ENCODE measurements around the gene HBS1L.

The HBS1L gene

DNA sequence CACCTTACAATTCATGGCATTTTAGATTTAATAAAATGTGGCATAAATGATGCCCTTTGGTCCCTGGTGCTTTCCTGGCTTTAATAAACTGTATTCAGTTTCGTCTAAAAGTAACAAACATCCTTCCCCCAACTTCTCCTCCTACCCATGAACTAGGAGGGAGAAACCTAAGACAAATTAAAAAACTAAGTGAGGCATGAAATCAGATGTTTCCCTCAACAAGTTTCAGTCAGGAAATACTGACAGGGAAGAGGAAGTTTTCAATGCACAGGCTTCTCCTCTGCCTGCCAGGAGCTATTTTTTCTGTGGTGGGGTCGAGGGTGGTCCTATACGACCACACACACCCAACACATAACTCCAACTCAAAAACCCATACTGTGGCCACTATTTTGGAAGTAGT is 10.0 kb downstream of the HBS1L start:
- Histone ChIP-seq H3K4me1 (ENCODE audit: control insufficient read depth in 1 of 2, insufficient read depth in 2 of 2, low read length in 2 of 2) (peaks cover 0 to 2% of the 10 kb centered on the region in 2 experiments), H2BK5ac (ENCODE audit: low read depth, low read length, poor library complexity) (no peak overlapping the region), H2AK5ac (ENCODE audit: low read length) (no peak overlapping the region), H3K4me2 (ENCODE audit: low read length) (no peak overlapping the region), H3K36me3 (ENCODE audit: control insufficient read depth in 1 of 2, insufficient read depth in 2 of 2, low read length in 2 of 2) (peaks cover under 1 to 3% of the 10 kb centered on the region in 2 experiments), H3K79me1 (ENCODE audit: low read length) (no peaks in the 10 kb centered on the region), H4K12ac (ENCODE audit: low read depth, low read length) (no peak overlapping the region), H4K91ac (ENCODE audit: low read depth, low read length) (no peak overlapping the region), H3K4ac (ENCODE audit: low read depth, low read length) (no peak overlapping the region), H3K27me3 (ENCODE audit: insufficient read depth, low read length) (no peaks in the 10 kb centered on the region), H3K14ac (ENCODE audit: low read length) (no peak overlapping the region), H2AFZ (ENCODE audit: insufficient read depth, low read length, poor library complexity) (no peak overlapping the region), H2BK120ac (ENCODE audit: insufficient read depth, low read length, poor library complexity) (no peak overlapping the region), H4K8ac (ENCODE audit: low read depth, low read length) (no peak overlapping the region), H3K18ac (ENCODE audit: low read length) (no peak overlapping the region), H3K9me3 (ENCODE audit: insufficient read depth, low read depth, low read length) (no peaks in the 10 kb centered on the region), H2BK12ac (ENCODE audit: low read length) (no peak overlapping the region), H3K27ac (ENCODE audit: low read depth, low read length) (no peak overlapping the region), H3K9ac (ENCODE audit: low read length) (no peak overlapping the region), H3K23ac (ENCODE audit: low read length) (no peak overlapping the region), H3K4me3 (ENCODE audit: low read depth, low read length) (no peak overlapping the region), H3K79me2 (ENCODE audit: control insufficient read depth, insufficient read depth, low read length, poor library complexity) (no peaks in the 10 kb centered on the region)
- DNase-seq = no peak
- WGBS (ENCODE audit: extremely low coverage, insufficient coverage, insufficient read length) = no CpG with 5 or more reads among the region's 3 CpGs

GRCh38 chr6:135043846-135044245 is 10.8 kb downstream of the HBS1L start:
- no peak overlapping the region for H4K91ac ChIP-seq (ENCODE audit: low read depth, low read length)
- H3K9me3 ChIP-seq (ENCODE audit: insufficient read depth, low read depth, low read length) = no peaks in the 10 kb centered on the region
- no peak for DNase-seq
- H3K4me2 ChIP-seq (ENCODE audit: low read length) = no peak overlapping the region
- H3K14ac ChIP-seq (ENCODE audit: low read length) = no peak overlapping the region
- H3K27ac ChIP-seq (ENCODE audit: low read depth, low read length) = no peak overlapping the region
- no peak overlapping the region for H3K9ac ChIP-seq (ENCODE audit: low read length)
- no peaks in the 10 kb centered on the region for H3K79me2 ChIP-seq (ENCODE audit: control insufficient read depth, insufficient read depth, low read length, poor library complexity)
- no peak overlapping the region for H2BK5ac ChIP-seq (ENCODE audit: low read depth, low read length, poor library complexity)
- H4K12ac ChIP-seq (ENCODE audit: low read depth, low read length) = no peak overlapping the region
- H3K18ac ChIP-seq (ENCODE audit: low read length) = no peak overlapping the region
- WGBS (ENCODE audit: extremely low coverage, insufficient coverage, insufficient read length) = no CpG with 5 or more reads among the region's 2 CpGs
- peaks cover 1% of the 10 kb centered on the region in 2 experiments for H3K36me3 ChIP-seq (ENCODE audit: control insufficient read depth in 1 of 2, insufficient read depth in 2 of 2, low read length in 2 of 2)
- H3K4me1 ChIP-seq (ENCODE audit: control insufficient read depth in 1 of 2, insufficient read depth in 2 of 2, low read length in 2 of 2) = peaks cover 0 to 2% of the 10 kb centered on the region in 2 experiments
- H3K4me3 ChIP-seq (ENCODE audit: low read depth, low read length) = no peak overlapping the region
- H3K79me1 ChIP-seq (ENCODE audit: low read length) = no peaks in the 10 kb centered on the region
- no peak overlapping the region for H3K23ac ChIP-seq (ENCODE audit: low read length)
- H2AFZ ChIP-seq (ENCODE audit: insufficient read depth, low read length, poor library complexity) = no peak overlapping the region
- H3K27me3 ChIP-seq (ENCODE audit: insufficient read depth, low read length) = no peaks in the 10 kb centered on the region
- no peak overlapping the region for H2AK5ac ChIP-seq (ENCODE audit: low read length)
- H2BK12ac ChIP-seq (ENCODE audit: low read length) = no peak overlapping the region
- no peak overlapping the region for H2BK120ac ChIP-seq (ENCODE audit: insufficient read depth, low read length, poor library complexity)
- H4K8ac ChIP-seq (ENCODE audit: low read depth, low read length) = no peak overlapping the region
- H3K4ac ChIP-seq (ENCODE audit: low read depth, low read length) = no peak overlapping the region

- H2BK12ac ChIP-seq (ENCODE audit: low read length) = no peak overlapping the region
- H3K4me1 ChIP-seq (ENCODE audit: control insufficient read depth in 1 of 2, insufficient read depth in 2 of 2, low read length in 2 of 2) = peaks cover 0 to 2% of the 10 kb centered on the region in 2 experiments
- H3K27ac ChIP-seq (ENCODE audit: low read depth, low read length) = no peak overlapping the region
- H4K12ac ChIP-seq (ENCODE audit: low read depth, low read length) = no peak overlapping the region
- H3K18ac ChIP-seq (ENCODE audit: low read length) = no peak overlapping the region
- H2BK5ac ChIP-seq (ENCODE audit: low read depth, low read length, poor library complexity) = no peak overlapping the region
- H2AK5ac ChIP-seq (ENCODE audit: low read length) = no peak overlapping the region
- H3K79me1 ChIP-seq (ENCODE audit: low read length) = no peaks in the 10 kb centered on the region
- H3K4me2 ChIP-seq (ENCODE audit: low read length) = no peak overlapping the region
- no peaks in the 10 kb centered on the region for H3K79me2 ChIP-seq (ENCODE audit: control insufficient read depth, insufficient read depth, low read length, poor library complexity)
- H3K14ac ChIP-seq (ENCODE audit: low read length) = no peak overlapping the region
- no peak overlapping the region for H3K9ac ChIP-seq (ENCODE audit: low read length)
- H2BK120ac ChIP-seq (ENCODE audit: insufficient read depth, low read length, poor library complexity) = no peak overlapping the region
- no peak overlapping the region for H3K4ac ChIP-seq (ENCODE audit: low read depth, low read length)
- WGBS (ENCODE audit: extremely low coverage, insufficient coverage, insufficient read length) = no CpG with 5 or more reads among the region's 3 CpGs
- H2AFZ ChIP-seq (ENCODE audit: insufficient read depth, low read length, poor library complexity) = no peak overlapping the region
- no peak for DNase-seq
- no peak overlapping the region for H3K23ac ChIP-seq (ENCODE audit: low read length)
- H3K4me3 ChIP-seq (ENCODE audit: low read depth, low read length) = no peak overlapping the region
- no peak overlapping the region for H4K91ac ChIP-seq (ENCODE audit: low read depth, low read length)
- no peak overlapping the region for H4K8ac ChIP-seq (ENCODE audit: low read depth, low read length)
- no peaks in the 10 kb centered on the region for H3K9me3 ChIP-seq (ENCODE audit: insufficient read depth, low read depth, low read length)
- H3K36me3 ChIP-seq (ENCODE audit: control insufficient read depth in 1 of 2, insufficient read depth in 2 of 2, low read length in 2 of 2) = peaks cover 2% of the 10 kb centered on the region in 2 experiments
- no peaks in the 10 kb centered on the region for H3K27me3 ChIP-seq (ENCODE audit: insufficient read depth, low read length)
These were observed 11.3 kb downstream of the HBS1L start for GRCh38 chr6:135043364-135043763.

DNA sequence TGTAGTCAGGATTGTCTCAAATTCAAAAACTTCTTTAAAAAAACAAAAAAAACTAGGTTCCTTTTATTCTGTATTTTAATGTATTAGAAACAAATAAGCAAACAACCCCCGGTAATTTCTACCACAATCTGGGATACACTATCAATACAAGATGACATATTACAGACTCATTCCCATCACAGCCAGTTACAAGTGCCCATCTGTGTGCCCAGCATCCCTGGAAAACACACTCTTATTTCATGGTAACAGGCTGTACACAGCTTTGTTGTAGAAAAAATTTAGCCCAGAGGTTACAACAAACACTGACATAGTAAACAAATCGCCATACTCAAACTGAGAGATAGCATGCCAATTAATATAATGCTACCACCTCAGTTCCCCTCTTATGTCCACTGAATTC is 16.3 kb downstream of the HBS1L start:
- Histone ChIP-seq H3K9me3 (ENCODE audit: insufficient read depth, low read depth, low read length) (no peaks in the 10 kb centered on the region), H3K4ac (ENCODE audit: low read depth, low read length) (no peak overlapping the region), H3K4me3 (ENCODE audit: low read depth, low read length) (no peak overlapping the region), H3K18ac (ENCODE audit: low read length) (no peak overlapping the region), H3K79me1 (ENCODE audit: low read length) (no peaks in the 10 kb centered on the region), H4K91ac (ENCODE audit: low read depth, low read length) (no peak overlapping the region), H3K79me2 (ENCODE audit: control insufficient read depth, insufficient read depth, low read length, poor library complexity) (no peaks in the 10 kb centered on the region), H3K36me3 (ENCODE audit: control insufficient read depth in 1 of 2, insufficient read depth in 2 of 2, low read length in 2 of 2) (peaks cover 6% of the 10 kb centered on the region in 2 experiments), H3K27ac (ENCODE audit: low read depth, low read length) (no peak overlapping the region), H2BK5ac (ENCODE audit: low read depth, low read length, poor library complexity) (no peak overlapping the region), H4K8ac (ENCODE audit: low read depth, low read length) (no peak overlapping the region), H3K4me1 (ENCODE audit: control insufficient read depth in 1 of 2, insufficient read depth in 2 of 2, low read length in 2 of 2) (no peaks in the 10 kb centered on the region), H2BK120ac (ENCODE audit: insufficient read depth, low read length, poor library complexity) (no peak overlapping the region), H2BK12ac (ENCODE audit: low read length) (no peak overlapping the region), H3K14ac (ENCODE audit: low read length) (no peak overlapping the region), H3K4me2 (ENCODE audit: low read length) (no peak overlapping the region), H2AK5ac (ENCODE audit: low read length) (no peak overlapping the region), H3K27me3 (ENCODE audit: insufficient read depth, low read length) (no peaks in the 10 kb centered on the region), H4K12ac (ENCODE audit: low read depth, low read length) (no peak overlapping the region), H2AFZ (ENCODE audit: insufficient read depth, low read length, poor library complexity) (no peak overlapping the region), H3K23ac (ENCODE audit: low read length) (no peak overlapping the region), H3K9ac (ENCODE audit: low read length) (no peak overlapping the region)
- no peak for DNase-seq
- no CpG with 5 or more reads among the region's 2 CpGs for WGBS (ENCODE audit: extremely low coverage, insufficient coverage, insufficient read length)

All from trophoblast cell (in vitro differentiated cells and primary cell).